ENCODE results near the gene AADACL3.
"Not testable (repeated sequence)": the region's sequence is repeated elsewhere in the genome, so short reads cannot be mapped to it uniquely, and the experiment has no call there.

- TF ChIP-seq RAD21 (conservative IDR thresholded peaks at IDR 0.05); EZH2 (IDR thresholded peaks at IDR 0.05; ENCODE audit: borderline replicate concordance, insufficient read depth, low read length, poor library complexity, severe bottlenecking): not testable (repeated sequence)
These were observed 2.3 kb upstream of the AADACL3 start for GRCh38 chr1:12713651-12714050.
